Neuronal stem cell (in vitro differentiated cells): Measurements from ENCODE around the gene GREB1.

Source experiments
- DNase-seq: peaks from one replicate; pipeline ENCODE4 v3.0.0-alpha.2; 2013; ENCODE audit warnings: low spot score
- H2AFZ ChIP-seq: one replicate; pipeline ENCODE4 v1.6.1; 2013; ENCODE audit warnings: mild to moderate bottlenecking, low read length, inconsistent platforms
- H2AK5ac ChIP-seq: 2 replicates; pipeline ENCODE4 v1.6.1; 2013; ENCODE audit warnings: low read depth, mild to moderate bottlenecking, inconsistent platforms, low read length, moderate library complexity, mixed read lengths
- H2BK120ac ChIP-seq: 2 replicates; pipeline ENCODE4 v1.6.1; 2013; ENCODE audit warnings: low read depth, mild to moderate bottlenecking, inconsistent platforms, low read length, moderate library complexity, mixed read lengths
- H2BK12ac ChIP-seq: one replicate; pipeline ENCODE4 v1.6.1; 2013; ENCODE audit warnings: low read length, inconsistent platforms
- H2BK15ac ChIP-seq: 2 replicates; pipeline ENCODE4 v1.6.1; 2013; ENCODE audit warnings: mild to moderate bottlenecking, low read length, inconsistent platforms, mixed read lengths
- H2BK5ac ChIP-seq: one replicate; pipeline ENCODE4 v1.6.1; 2013; ENCODE audit warnings: inconsistent platforms, mild to moderate bottlenecking, low read length, moderate library complexity
- H3K14ac ChIP-seq: one replicate; pipeline ENCODE4 v1.6.1; 2013; ENCODE audit warnings: low read length, inconsistent platforms
- H3K18ac ChIP-seq: 2 replicates; pipeline ENCODE4 v1.6.1; 2013; ENCODE audit warnings: low read length, inconsistent platforms
- H3K23ac ChIP-seq: 2 replicates; pipeline ENCODE4 v1.6.1; 2013; ENCODE audit warnings: low read depth, mild to moderate bottlenecking, mixed read lengths, low read length, inconsistent platforms; ENCODE audit not compliant: poor library complexity
- H3K27ac ChIP-seq: replicated peaks from 3 replicates; pipeline ENCODE4 v1.5.1; 2013; ENCODE audit warnings: low read length, inconsistent platforms
- H3K27me3 ChIP-seq, 3 experiments: 2 replicates each; pipeline ENCODE4 v1.6.1; 2013; ENCODE audit warnings: low read length in 3 of 3, mild to moderate bottlenecking in 2 of 3, inconsistent platforms in 1 of 3, low read depth in 1 of 3, mixed read lengths in 1 of 3, moderate library complexity in 1 of 3; ENCODE audit not compliant: control insufficient read depth in 3 of 3, insufficient read depth in 3 of 3
- H3K36me3 ChIP-seq, 2 donors: replicated peaks in 1 of 2; 2 replicates each; pipeline ENCODE4 v1.6.1; 2013; ENCODE audit warnings: low read length in 2 of 2; ENCODE audit not compliant: control insufficient read depth in 2 of 2, insufficient read depth in 2 of 2
- H3K4ac ChIP-seq: 2 replicates; pipeline ENCODE4 v1.6.1; 2013; ENCODE audit warnings: inconsistent platforms, mild to moderate bottlenecking, low read length, moderate library complexity
- H3K4me1 ChIP-seq, 2 donors: 1 replicate in 1 of 2; 2 replicates in 1 of 2; pipeline ENCODE4 v1.6.1; 2013; ENCODE audit warnings: low read length in 2 of 2, low read depth in 1 of 2; ENCODE audit not compliant: control insufficient read depth in 2 of 2, insufficient read depth in 1 of 2
- H3K4me2 ChIP-seq: one replicate; pipeline ENCODE4 v1.6.1; 2013; ENCODE audit warnings: mild to moderate bottlenecking, low read length, inconsistent platforms; ENCODE audit not compliant: insufficient read depth, poor library complexity, severe bottlenecking
- H3K4me3 ChIP-seq, 2 donors: 2 replicates each; pipeline ENCODE4 v1.5.1; 2013; ENCODE audit warnings: low read length in 2 of 2, mild to moderate bottlenecking in 2 of 2, inconsistent platforms in 1 of 2, moderate library complexity in 1 of 2
- H3K79me1 ChIP-seq: one replicate; pipeline ENCODE4 v1.6.1; 2013; ENCODE audit warnings: low read depth, mild to moderate bottlenecking, inconsistent platforms, low read length, moderate library complexity
- H3K9ac ChIP-seq: one replicate; pipeline ENCODE4 v1.6.1; 2013; ENCODE audit warnings: mild to moderate bottlenecking, low read depth, low read length, inconsistent platforms; ENCODE audit not compliant: poor library complexity
- H3K9me3 ChIP-seq, 2 donors: replicated peaks in 1 of 2; 2 replicates each; pipeline versions ENCODE3 to v1.6.1; 2013; ENCODE audit warnings: low read length in 2 of 2, mild to moderate bottlenecking in 2 of 2, inconsistent platforms in 1 of 2, low read depth in 1 of 2, mixed read lengths in 1 of 2, moderate library complexity in 1 of 2; ENCODE audit not compliant: control insufficient read depth in 2 of 2, insufficient read depth in 1 of 2
- H4K8ac ChIP-seq: one replicate; pipeline ENCODE4 v1.6.1; 2013; ENCODE audit warnings: low read depth, mild to moderate bottlenecking, inconsistent platforms, low read length, moderate library complexity
- H4K91ac ChIP-seq: one replicate; pipeline ENCODE4 v1.6.1; 2013; ENCODE audit warnings: low read length, low read depth, mild to moderate bottlenecking, inconsistent platforms; ENCODE audit not compliant: poor library complexity
- WGBS, 2 donors: extraction: QIAGEN DNeasy Blood & Tissue Kit; methylation state at CpG; one replicate each; pipeline ENCODE4 v1.1.7; 2013; ENCODE audit warnings: missing lambda C conversion rate in 2 of 2, mixed read lengths in 1 of 2; ENCODE audit not compliant: insufficient read length in 2 of 2, insufficient replicate concordance in 1 of 2; ENCODE audit errors: extremely low coverage in 2 of 2; 5-methylcytosine and 5-hydroxymethylcytosine counted together

The GREB1 gene

DNA sequence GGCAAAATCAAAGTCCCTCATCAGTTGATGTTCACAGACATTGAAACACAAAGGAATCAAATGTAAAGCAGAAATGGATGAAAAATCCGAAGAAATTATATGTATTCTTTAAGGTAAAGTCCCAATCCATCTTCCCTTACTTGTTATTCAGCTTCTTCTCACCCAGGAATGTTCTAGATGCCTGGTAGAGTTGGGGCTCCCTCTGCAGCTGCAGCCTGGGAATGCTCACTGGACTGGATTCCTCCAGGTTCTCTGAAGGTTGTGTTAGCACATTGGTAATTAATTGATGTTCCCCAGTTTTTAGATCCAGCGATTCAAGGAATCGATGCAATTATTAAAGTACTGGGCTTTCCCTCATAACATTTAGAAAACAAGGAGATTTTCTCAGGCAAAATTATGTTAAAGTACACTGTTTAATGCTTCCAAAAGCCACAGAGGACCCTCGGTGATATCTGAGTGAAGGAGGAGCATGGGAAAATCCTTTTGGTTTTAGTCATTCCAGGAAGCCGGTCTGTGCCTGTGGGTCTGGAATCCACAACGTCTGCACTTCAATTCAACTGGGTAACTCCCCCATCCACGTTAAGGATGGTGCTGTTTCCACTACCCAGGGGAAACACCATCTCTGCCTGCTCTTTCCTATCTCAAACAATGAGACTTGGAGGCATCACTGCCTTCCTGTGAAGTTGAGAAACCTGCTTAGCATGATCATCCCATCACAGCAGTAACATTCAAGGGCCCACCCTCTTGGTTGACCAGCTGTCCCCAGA, 114.2 kb downstream of the GREB1 start:
- Histone ChIP-seq H2BK12ac (no peak overlapping the region), H2BK15ac (no peak overlapping the region), H3K27ac (no peak overlapping the region), H3K36me3 (peaks cover 4 to 51% of the 10 kb centered on the region in 2 donors), H3K14ac (no peak overlapping the region), H3K18ac (no peak overlapping the region), H3K4ac (no peak overlapping the region), H2AFZ (no peak overlapping the region), H3K27me3 (no peaks in the 10 kb centered on the region), H3K4me1 (no peaks in the 10 kb centered on the region), H3K4me3 (no peak overlapping the region), H2AK5ac (no peak overlapping the region), H2BK5ac (no peak overlapping the region), H3K4me2 (no peak overlapping the region), H2BK120ac (no peak overlapping the region), H3K23ac (no peak overlapping the region), H3K9me3 (no peaks in the 10 kb centered on the region), H3K79me1 (no peaks in the 10 kb centered on the region), H3K9ac (no peak overlapping the region), H4K91ac (no peak overlapping the region), H4K8ac (no peak overlapping the region)
- no peak for DNase-seq
- no CpG with 5 or more reads among the region's 7 CpGs for WGBS, 2 donors

DNA sequence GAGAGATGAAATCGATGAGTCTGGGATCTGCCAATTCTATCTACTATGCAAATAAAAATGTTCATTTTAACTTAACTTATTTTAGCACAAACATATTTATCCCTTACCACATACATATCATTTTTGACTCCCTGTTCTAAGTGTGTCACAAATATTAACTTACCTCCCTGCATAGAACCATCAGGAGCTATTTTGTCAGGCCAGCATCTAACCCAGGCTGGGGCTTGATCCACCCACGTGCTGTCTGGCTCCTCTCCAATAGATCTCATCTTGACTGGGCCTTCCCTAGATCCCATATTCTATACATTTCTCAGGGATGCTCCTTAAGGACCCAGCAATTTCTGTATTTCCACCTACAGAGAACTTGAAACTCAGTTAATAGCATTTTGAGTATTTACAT, 115.2 kb downstream of the GREB1 start:
- H2AK5ac ChIP-seq: no peak overlapping the region
- no peak overlapping the region for H3K4me2 ChIP-seq
- no peak overlapping the region for H3K9ac ChIP-seq
- H3K14ac ChIP-seq: no peak overlapping the region
- H2BK12ac ChIP-seq: no peak overlapping the region
- no peak overlapping the region for H3K4me3 ChIP-seq
- no peaks in the 10 kb centered on the region for H3K27me3 ChIP-seq
- H3K4ac ChIP-seq: no peak overlapping the region
- no peak overlapping the region for H4K91ac ChIP-seq
- no peak overlapping the region for H2AFZ ChIP-seq
- no peaks in the 10 kb centered on the region for H3K9me3 ChIP-seq
- no peak overlapping the region for H3K27ac ChIP-seq
- H3K79me1 ChIP-seq: no peaks in the 10 kb centered on the region
- DNase-seq: no peak
- H3K23ac ChIP-seq: no peak overlapping the region
- WGBS, 2 donors: no CpG with 5 or more reads among the region's 2 CpGs
- no peak overlapping the region for H2BK15ac ChIP-seq
- H2BK120ac ChIP-seq: no peak overlapping the region
- no peak overlapping the region for H3K18ac ChIP-seq
- no peak overlapping the region for H2BK5ac ChIP-seq
- H3K4me1 ChIP-seq: no peaks in the 10 kb centered on the region
- H3K36me3 ChIP-seq: peaks cover 0 to 41% of the 10 kb centered on the region in 2 donors
- H4K8ac ChIP-seq: no peak overlapping the region

DNA sequence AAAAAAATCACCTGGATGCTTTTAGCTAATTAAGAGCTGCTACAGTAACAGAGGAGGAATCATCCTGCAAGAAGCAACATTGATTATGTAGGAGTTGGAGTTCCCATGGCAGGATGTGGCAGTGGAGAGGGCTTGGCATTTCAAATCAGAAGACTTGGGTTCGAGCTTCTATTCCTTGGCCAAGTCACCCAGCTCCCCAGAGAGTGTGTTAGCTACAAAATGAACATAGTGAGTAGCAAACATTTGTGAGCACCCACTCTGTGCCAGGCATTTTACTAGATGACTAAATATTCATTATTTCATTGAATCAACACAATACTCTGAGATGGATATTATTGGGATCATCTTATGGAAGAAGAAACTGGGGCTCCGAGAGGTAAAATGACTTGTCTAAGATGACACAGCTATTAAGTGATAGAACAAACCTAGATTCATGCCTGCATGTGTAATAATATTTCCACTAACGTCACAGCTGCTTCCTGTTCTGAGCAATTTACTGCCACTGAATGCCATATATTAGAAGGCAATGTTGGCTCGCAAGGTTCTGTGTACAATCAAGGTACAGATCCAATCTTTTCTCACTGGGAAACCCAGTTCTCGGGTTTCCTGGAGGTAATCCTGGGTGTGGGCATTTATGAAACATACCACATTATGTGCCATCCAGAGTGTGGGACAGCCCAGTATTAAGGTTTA, 118.2 kb downstream of the GREB1 start:
- WGBS, 2 donors: no CpG with 5 or more reads among the region's 5 CpGs
- Histone ChIP-seq H3K14ac (no peak overlapping the region), H4K8ac (no peak overlapping the region), H4K91ac (no peak overlapping the region), H2BK5ac (no peak overlapping the region), H3K4me3 (no peak overlapping the region), H3K23ac (no peak overlapping the region), H3K4ac (no peak overlapping the region), H3K27ac (no peak overlapping the region), H3K36me3 (peaks cover 0 to 13% of the 10 kb centered on the region in 2 donors), H2AFZ (no peak overlapping the region), H2BK12ac (no peak overlapping the region), H2AK5ac (no peak overlapping the region), H3K18ac (no peak overlapping the region), H3K4me2 (no peak overlapping the region), H3K27me3 (no peaks in the 10 kb centered on the region), H3K9ac (no peak overlapping the region), H2BK15ac (no peak overlapping the region), H3K4me1 (no peaks in the 10 kb centered on the region), H2BK120ac (no peak overlapping the region), H3K9me3 (peaks cover 0 to under 1% of the 10 kb centered on the region in 2 donors), H3K79me1 (no peaks in the 10 kb centered on the region)
- no peak for DNase-seq

DNA sequence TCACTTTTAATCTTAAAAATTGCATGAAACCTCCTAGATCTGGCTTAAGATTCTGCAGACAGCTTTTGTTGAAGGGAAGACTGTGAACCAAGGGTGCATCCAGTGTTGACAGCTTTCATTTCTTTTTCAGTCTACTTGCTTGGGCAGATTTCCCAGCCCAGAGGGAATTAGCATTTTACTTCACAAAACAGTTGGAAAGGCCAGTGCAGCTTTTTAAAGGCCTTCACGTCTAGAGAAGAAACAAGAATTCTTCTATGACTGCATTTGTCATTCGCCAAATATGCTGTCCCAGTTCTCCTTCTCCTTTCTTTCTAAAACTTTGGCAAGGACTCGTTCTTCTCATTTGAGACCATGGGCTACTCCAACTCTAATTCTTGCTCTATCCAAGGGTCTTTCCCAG, 118.7 kb downstream of the GREB1 start:
- Histone ChIP-seq H3K27ac (no peak overlapping the region), H3K23ac (no peak overlapping the region), H3K4me3 (no peak overlapping the region), H2AFZ (no peak overlapping the region), H2BK120ac (no peak overlapping the region), H3K9ac (no peak overlapping the region), H2BK12ac (no peak overlapping the region), H3K4me1 (no peaks in the 10 kb centered on the region), H3K79me1 (no peaks in the 10 kb centered on the region), H4K8ac (no peak overlapping the region), H3K9me3 (peaks cover 0 to 1% of the 10 kb centered on the region in 2 donors), H2BK5ac (no peak overlapping the region), H3K4me2 (no peak overlapping the region), H3K36me3 (peaks cover 0 to 9% of the 10 kb centered on the region in 2 donors), H3K18ac (no peak overlapping the region), H4K91ac (no peak overlapping the region), H3K4ac (no peak overlapping the region), H3K14ac (no peak overlapping the region), H3K27me3 (no peaks in the 10 kb centered on the region), H2AK5ac (no peak overlapping the region), H2BK15ac (no peak overlapping the region)
- WGBS, 2 donors: no CpG with 5 or more reads among the region's 3 CpGs
- DNase-seq: no peak
